NCI-H1105 (cell line): Measurements from ENCODE around the gene SMYD3.
A peak's percentile ranks its signal among the peaks of the same experiment; 100 is the strongest.

Source experiments
- DNase-seq: peaks from one replicate; lab custom pipeline; 2025; lab: John Stamatoyannopoulos, UW

Gene SMYD3

GRCh38 chr1:246515390-246516005 is 8.4 kb upstream of the SMYD3 start:
- no peak for DNase-seq

DNA sequence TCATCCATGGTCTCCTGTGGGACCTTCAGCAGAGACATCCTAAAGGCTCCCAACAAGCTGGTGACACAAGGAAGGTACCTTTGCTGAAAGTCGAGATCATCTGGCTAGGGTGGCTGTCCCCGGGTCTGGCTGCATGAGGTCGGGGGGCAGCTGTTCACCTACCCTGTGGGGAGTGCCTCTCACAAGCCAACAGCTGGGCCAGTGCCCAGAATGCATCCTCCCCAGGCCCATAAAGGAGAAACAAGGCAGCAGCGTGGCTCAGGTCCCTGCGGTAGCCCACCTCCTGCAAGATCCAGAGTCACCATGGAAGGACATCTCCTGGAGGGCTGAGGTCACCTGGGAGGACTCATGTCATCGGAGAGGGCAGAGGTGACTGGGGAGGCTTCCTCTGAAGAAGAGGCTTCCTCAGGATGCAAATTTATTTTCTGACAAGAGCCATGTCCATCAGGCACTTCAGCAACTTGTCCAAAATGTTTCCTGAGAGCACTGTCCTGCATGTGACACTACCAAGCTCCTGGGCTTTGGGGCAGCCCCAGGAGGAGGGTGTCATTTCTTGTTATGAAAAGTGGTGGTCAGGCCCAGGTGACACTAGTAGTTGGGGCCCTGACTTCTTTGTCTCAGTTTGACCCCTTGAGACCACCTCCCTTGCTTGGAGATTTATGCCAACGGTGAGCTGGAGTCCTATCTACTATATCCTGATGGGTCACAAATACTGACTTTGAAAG is 6.7 kb upstream of the SMYD3 start:
- DNase-seq, result no peak

- DNase-seq, result no peak
Observed at GRCh38 chr1:246513041-246513440, 6.0 kb upstream of the SMYD3 start.

DNA sequence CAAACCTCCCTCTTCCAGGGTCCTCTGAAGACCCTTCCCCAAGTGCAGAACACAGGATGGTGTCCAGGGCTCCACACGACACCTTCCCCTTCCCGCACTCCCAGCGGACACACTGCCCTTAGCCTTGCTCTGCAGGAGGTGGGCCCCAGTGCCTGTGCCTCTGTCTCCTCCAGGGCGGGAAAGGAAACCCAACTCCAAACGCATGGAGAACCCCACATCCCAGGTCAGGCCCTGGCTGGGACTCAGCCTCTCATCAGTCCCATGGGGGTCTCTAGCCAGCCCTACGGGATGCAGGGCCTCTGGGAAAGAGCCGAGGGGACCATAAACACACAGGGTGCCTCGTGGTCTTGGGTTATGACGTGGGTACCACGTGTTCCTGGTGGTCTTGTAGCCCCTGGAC is 5.6 kb upstream of the SMYD3 start:
- no peak for DNase-seq

GRCh38 chr1:246512230-246512629 is 5.2 kb upstream of the SMYD3 start:
- no peak for DNase-seq

DNA sequence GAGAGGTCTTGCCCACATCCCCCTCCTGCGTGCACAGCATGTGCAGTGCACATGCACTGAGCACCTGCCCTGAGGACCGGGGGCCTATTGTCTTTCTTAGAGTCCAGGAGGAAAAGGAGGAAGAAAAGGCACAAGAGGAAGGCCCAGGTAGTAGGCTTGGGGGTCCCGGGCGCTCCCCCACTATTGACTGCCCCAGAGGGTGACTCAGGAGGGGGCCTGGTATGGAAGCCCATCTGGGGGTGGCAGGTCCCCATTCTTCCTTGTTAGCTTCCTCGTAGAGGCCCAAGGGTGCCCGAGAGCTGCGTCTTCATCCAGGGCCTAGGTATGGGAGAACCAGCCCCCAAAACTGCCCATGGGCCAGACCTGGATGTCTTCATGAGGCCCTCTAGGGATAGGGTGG is 4.1 kb upstream of the SMYD3 start:
- DNase-seq, result no peak

GRCh38 chr1:246510147-246511030 is 3.3 kb upstream of the SMYD3 start:
- DNase-seq, result no peak

DNA sequence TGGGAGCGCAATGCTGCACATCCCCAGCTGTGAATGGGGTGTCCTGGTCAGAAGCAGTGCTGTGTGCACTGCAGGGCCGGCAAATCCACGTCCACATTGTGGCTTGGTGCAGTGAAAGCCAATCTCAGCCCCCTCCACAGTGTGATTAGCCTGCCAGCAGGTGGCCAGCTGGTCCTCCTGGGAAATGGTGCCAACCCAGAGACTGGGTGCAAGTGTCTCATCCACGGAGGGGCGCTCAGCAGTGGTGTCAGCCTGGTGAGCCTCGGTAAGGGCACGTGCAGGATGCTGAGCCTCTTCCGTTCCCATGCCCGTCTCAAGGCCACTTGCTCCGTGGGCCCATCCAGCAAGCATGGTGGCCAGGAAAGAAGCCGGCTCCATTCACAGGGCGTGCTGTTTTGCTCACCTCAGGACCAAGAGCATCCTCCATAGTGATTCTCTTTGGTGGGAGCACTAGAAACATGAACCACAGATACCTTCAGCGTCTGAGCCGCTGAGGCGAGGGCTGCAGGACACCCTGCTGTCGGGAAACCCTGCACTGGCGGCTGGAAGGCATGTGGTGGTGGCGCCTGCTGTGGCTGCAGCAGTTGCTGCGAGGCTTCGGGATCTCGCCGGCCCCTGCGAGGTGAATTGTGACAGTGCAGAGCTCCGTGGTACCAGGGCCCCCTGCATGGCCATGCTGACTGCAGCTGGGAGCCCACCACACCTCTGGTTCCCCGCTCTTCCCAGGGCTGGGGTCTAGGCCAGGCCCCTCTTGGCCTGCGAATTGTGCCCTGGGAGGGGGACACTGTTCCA is 2.0 kb upstream of the SMYD3 start:
- no peak for DNase-seq

DNA sequence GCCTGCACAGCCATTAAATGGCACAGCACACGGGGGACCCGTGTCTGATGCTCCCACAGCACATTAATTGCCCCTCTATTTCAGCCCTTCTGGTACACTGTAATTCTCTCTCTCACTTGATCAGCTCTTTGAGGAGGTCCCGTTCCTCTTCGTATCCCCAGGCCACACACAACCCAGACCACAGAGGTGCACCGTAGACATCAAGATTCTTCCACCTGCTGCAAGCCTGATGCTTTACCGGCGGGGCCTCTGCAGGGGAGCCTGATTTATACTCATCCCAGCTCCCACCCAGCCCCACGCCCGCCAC is 759 bp downstream of the SMYD3 start:
- no peak for DNase-seq

- DNase-seq, result no peak
Observed at GRCh38 chr1:246503341-246503740, 3.7 kb downstream of the SMYD3 start.

DNA sequence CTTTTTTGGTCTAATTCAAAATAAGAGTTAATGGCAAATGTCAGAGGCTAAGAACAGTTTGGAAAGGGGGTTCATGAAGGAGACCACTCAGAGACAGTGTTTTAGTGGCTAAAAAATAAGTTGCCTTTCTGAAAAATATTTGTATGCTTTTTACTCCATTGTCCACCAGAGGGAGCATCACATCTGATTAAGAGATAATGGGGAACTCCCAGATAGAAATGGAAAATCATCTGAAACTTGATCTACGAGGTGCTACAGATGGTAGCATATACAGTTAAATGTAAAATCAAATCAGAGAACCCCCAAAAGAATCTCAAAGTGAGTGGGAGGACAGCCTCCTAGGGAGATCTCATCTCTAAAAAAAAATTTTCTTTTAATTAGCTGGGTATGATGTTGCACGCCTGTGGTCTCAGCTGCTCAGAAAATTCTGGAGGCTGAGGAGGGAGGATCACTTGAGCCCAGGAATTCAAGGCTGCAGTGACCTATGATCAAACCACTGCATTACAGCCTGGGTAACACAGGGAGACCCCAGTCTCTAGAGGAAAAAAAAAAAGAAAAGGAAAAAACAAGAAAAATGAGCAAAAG is 9.7 kb downstream of the SMYD3 start:
- peak; percentile 33 for DNase-seq

DNA sequence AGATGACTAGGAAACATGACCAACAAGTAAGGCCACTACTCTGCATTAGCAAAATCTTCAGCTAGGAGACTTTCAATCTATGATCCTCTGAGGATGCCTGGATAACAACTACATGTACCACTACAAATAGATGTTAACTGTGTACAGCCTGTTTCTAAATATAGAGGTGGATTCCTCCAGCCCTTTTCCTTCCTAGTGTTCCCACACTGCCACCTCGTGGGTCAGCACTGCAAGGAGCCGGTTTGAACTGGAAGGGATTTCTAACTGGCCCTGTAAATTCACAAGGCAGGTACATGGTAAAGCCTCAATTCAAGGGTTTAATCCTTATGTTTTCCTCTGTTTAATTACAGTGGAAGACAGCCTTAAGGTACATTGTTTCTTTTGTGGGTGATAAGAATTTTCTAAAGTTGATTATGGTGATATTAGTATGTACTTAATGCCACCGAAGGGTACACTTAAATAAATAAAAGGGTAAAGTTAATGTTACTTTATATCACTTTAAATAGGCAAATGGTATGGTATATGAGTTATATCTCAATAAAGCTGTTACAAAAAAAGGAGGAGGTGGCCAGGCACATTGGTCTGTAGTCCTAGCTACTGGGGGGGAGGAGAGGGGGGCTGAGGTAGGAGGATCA is 14.4 kb downstream of the SMYD3 start:
- DNase-seq, result peak; percentile 24

GRCh38 chr1:246491551-246492053 is 15.5 kb downstream of the SMYD3 start:
- no peak for DNase-seq

- DNase-seq, result no peak
Observed at GRCh38 chr1:246488674-246489073, 18.4 kb downstream of the SMYD3 start.

GRCh38 chr1:246483569-246483933 is 23.5 kb downstream of the SMYD3 start:
- DNase-seq, result no peak

GRCh38 chr1:246482805-246483568 is 24.1 kb downstream of the SMYD3 start:
- DNase-seq, result no peak

- no peak for DNase-seq
Observed at GRCh38 chr1:246479061-246479460, 28.0 kb downstream of the SMYD3 start.

DNA sequence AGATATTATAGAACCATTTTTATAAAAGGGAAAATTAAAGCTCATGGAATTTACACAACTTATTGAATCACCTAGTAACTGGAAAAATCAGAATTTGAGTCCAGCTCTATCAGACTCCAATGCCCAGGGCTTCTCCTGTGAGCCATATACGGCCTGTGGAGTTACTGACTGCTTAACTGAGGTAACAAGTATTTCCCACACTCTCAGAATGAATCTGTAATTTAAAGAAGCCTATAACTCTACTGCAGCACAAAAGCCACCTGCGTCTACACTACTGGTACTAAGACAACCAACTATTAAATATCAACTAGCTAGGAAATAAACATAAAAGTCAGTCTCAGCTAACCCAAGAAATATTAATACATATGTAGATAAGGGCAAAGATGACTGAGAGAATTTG is 29.4 kb downstream of the SMYD3 start:
- DNase-seq, result no peak

GRCh38 chr1:246476771-246477170 is 30.3 kb downstream of the SMYD3 start:
- DNase-seq, result no peak

DNA sequence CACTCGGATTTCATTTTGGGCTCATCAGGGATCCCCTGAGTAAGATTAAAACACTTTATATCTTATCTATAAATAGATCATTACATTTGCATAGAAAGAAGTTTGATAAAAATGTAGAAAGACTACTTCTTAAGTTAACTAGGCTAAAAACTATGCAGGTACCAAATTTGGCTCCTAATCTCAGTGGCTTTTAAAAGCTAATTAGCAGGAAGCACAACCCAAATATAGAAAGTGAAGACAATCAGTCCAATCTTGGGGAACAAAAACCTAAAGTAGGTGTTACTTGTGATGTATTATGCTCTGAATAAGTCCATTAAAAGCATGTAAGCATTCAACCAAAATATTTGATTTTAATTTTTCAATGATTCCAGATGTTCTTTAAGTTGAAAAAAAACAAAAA is 35.4 kb downstream of the SMYD3 start:
- DNase-seq, result no peak

GRCh38 chr1:246470585-246470984 is 36.5 kb downstream of the SMYD3 start:
- no peak for DNase-seq
